ENCODE results near the gene CLEC16A.
"Not testable (repeated sequence)": the region's sequence is repeated elsewhere in the genome, so short reads cannot be mapped to it uniquely, and the experiment has no call there.

The CLEC16A gene

GRCh38 chr16:10939649-10940234 lies 4.6 kb upstream of the CLEC16A start:
- Histone ChIP-seq H3K4me2 (ENCODE audit: low read length) (peak overlapping the region; percentile 98), H3K4me1 (ENCODE audit: control insufficient read depth, low read length) (peaks cover 63% of the 10 kb centered on the region), H3K36me3 (ENCODE audit: control insufficient read depth, low read length) (peaks cover 29% of the 10 kb centered on the region), H3K27me3 (ENCODE audit: control insufficient read depth, low read length) (no peaks in the 10 kb centered on the region), H4K20me1 (ENCODE audit: control insufficient read depth, insufficient read depth, low read depth, low read length) (peaks cover 21% of the 10 kb centered on the region; the same call in 1 of the 2 replicates), H3F3A (ENCODE audit: control insufficient read depth, insufficient read depth) (peaks cover 6% of the 10 kb centered on the region; the same call in 1 of the 2 replicates), H3K9me2 (replicated peaks; ENCODE audit: control insufficient read depth, low read length) (no peaks in the 10 kb centered on the region), H3K4me3 (ENCODE audit: low read length) (peak overlapping the region; percentile 85), H3K27ac (ENCODE audit: low read depth, low read length) (no peak overlapping the region), H3K9me3 (ENCODE audit: control insufficient read depth, insufficient read depth, low read length) (no peaks in the 10 kb centered on the region), H3K79me2 (ENCODE audit: control insufficient read depth, low read length) (peaks cover 38% of the 10 kb centered on the region)
- no peak for TF ChIP-seq CTCF (IDR thresholded peaks at IDR 0.05; ENCODE audit: low read depth, low read length, poor library complexity, severe bottlenecking)
- TF ChIP-seq EZH2phosphoT487 (IDR thresholded peaks at IDR 0.05; ENCODE audit: borderline replicate concordance, low read length): no peak

GRCh38 chr16:10940501-10941079 lies 3.8 kb upstream of the CLEC16A start:
- Histone ChIP-seq H3K9me2 (replicated peaks; ENCODE audit: control insufficient read depth, low read length) (no peaks in the 10 kb centered on the region), H3K36me3 (ENCODE audit: control insufficient read depth, low read length) (peaks cover 29% of the 10 kb centered on the region), H3K9me3 (ENCODE audit: control insufficient read depth, insufficient read depth, low read length) (no peaks in the 10 kb centered on the region), H4K20me1 (ENCODE audit: control insufficient read depth, insufficient read depth, low read depth, low read length) (peaks cover 21% of the 10 kb centered on the region; the same call in 1 of the 2 replicates), H3K4me1 (ENCODE audit: control insufficient read depth, low read length) (peaks cover 68% of the 10 kb centered on the region), H3K27ac (ENCODE audit: low read depth, low read length) (no peak overlapping the region), H3K4me2 (ENCODE audit: low read length) (peak overlapping the region; percentile 98), H3K27me3 (ENCODE audit: control insufficient read depth, low read length) (no peaks in the 10 kb centered on the region), H3K4me3 (ENCODE audit: low read length) (peak overlapping the region; percentile 85), H3K79me2 (ENCODE audit: control insufficient read depth, low read length) (peaks cover 46% of the 10 kb centered on the region), H3F3A (ENCODE audit: control insufficient read depth, insufficient read depth) (peaks cover 6% of the 10 kb centered on the region)
- TF ChIP-seq EZH2phosphoT487 (IDR thresholded peaks at IDR 0.05; ENCODE audit: borderline replicate concordance, low read length): no peak
- no peak for TF ChIP-seq CTCF (IDR thresholded peaks at IDR 0.05; ENCODE audit: low read depth, low read length, poor library complexity, severe bottlenecking)

DNA sequence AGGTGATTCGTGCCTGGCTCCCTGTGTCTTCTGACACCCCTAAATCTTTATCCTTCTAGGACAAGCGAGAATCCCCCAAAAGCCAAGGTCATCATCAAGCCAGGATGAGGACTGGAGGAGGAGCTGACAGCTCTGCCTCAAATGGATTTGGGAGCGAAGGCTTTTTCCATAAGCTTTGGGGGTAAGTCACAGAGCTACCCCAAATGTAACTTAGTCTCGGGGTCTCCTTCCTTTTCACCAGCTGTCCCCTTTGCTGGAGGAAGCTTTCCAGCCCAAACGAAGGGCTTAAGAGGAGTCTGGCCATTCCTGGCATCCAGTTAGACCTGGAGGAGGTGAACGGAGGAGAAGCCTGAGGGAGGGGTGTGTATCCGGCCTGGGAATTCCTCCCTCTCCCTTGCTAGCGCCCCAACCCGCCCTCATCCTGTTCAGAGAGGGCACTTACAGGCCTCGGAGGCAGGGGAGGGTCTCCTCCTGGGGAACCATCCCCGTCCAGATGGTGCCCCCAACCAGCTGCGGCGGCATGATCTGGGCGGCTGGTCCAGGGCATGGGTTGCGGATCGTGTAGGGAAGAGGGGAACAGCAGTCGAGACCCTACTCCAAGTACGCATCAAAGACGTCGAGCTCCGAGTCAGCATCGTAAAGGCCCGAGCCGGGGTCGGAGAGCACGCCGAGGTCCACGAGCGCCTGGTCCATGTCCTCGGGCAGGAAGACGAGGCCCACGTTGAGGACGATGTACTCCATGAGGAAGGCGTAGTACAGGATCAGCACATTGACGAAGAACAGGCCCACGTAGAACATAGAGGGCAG lies 3.0 kb upstream of the CLEC16A start:
- Histone ChIP-seq H3K4me2 (ENCODE audit: low read length) (peak overlapping the region; percentile 98), H3K27me3 (ENCODE audit: control insufficient read depth, low read length) (no peaks in the 10 kb centered on the region), H3K27ac (ENCODE audit: low read depth, low read length) (no peak overlapping the region), H3K79me2 (ENCODE audit: control insufficient read depth, low read length) (peaks cover 53% of the 10 kb centered on the region), H3K9me3 (ENCODE audit: control insufficient read depth, insufficient read depth, low read length) (no peaks in the 10 kb centered on the region), H4K20me1 (ENCODE audit: control insufficient read depth, insufficient read depth, low read depth, low read length) (peaks cover 21% of the 10 kb centered on the region; the same call in 1 of the 2 replicates), H3K4me3 (ENCODE audit: low read length) (peak overlapping the region; percentile 85), H3K9me2 (replicated peaks; ENCODE audit: control insufficient read depth, low read length) (no peaks in the 10 kb centered on the region), H3F3A (ENCODE audit: control insufficient read depth, insufficient read depth) (peaks cover 6% of the 10 kb centered on the region), H3K4me1 (ENCODE audit: control insufficient read depth, low read length) (peaks cover 75% of the 10 kb centered on the region), H3K36me3 (ENCODE audit: control insufficient read depth, low read length) (peaks cover 29% of the 10 kb centered on the region)
- no peak for TF ChIP-seq CTCF (IDR thresholded peaks at IDR 0.05; ENCODE audit: low read depth, low read length, poor library complexity, severe bottlenecking)
- no peak for TF ChIP-seq EZH2phosphoT487 (IDR thresholded peaks at IDR 0.05; ENCODE audit: borderline replicate concordance, low read length)

GRCh38 chr16:10941935-10942351 lies 2.4 kb upstream of the CLEC16A start:
- Histone ChIP-seq H3K4me1 (ENCODE audit: control insufficient read depth, low read length) (peaks cover 75% of the 10 kb centered on the region), H4K20me1 (ENCODE audit: control insufficient read depth, insufficient read depth, low read depth, low read length) (peaks cover 21% of the 10 kb centered on the region; the same call in 1 of the 2 replicates), H3K4me2 (ENCODE audit: low read length) (peak overlapping the region; percentile 98), H3K36me3 (ENCODE audit: control insufficient read depth, low read length) (peaks cover 24% of the 10 kb centered on the region), H3K79me2 (ENCODE audit: control insufficient read depth, low read length) (peaks cover 60% of the 10 kb centered on the region), H3K4me3 (ENCODE audit: low read length) (peak overlapping the region; percentile 85)
- H3K27ac ChIP-seq (ENCODE audit: low read depth, low read length); H3F3A ChIP-seq (ENCODE audit: control insufficient read depth, insufficient read depth); H3K27me3 ChIP-seq (ENCODE audit: control insufficient read depth, low read length); H3K9me3 ChIP-seq (ENCODE audit: control insufficient read depth, insufficient read depth, low read length); H3K9me2 ChIP-seq (replicated peaks; ENCODE audit: control insufficient read depth, low read length): not testable (repeated sequence)
